Fibroblast of the aortic adventitia (primary cell): ENCODE measurements around the gene PLEKHS1. TPM values are rescaled to one million over a fixed set of nuclear protein-coding genes. Genes with fewer than 3 reads are reported as not detected.

Experiments used
- DNase-seq: peaks from one replicate; pipeline ENCODE4 v3.0.0-alpha.2; 2010; ENCODE audit warnings: low read depth
- H3K4me3 ChIP-seq: 2 replicates; pipeline ENCODE4 v1.5.1; 2011; ENCODE audit warnings: low read depth, mild to moderate bottlenecking, control low read depth, low read length, moderate library complexity
- total RNA-seq: library from RNA; depleted of rRNA; stranded (reverse); fragments of >200 nt; gene quantifications from 2 replicates; pipeline ENCODE4 v1.2.3, GENCODE V29; 2012; ENCODE audit warnings: low replicate concordance
- TF ChIP-seq, protein P1 (sequence below): IDR thresholded peaks from 2 replicates; pipeline ENCODE4 v1.5.1; 2011; ENCODE audit warnings: mild to moderate bottlenecking, low read length, control low read depth, inconsistent platforms; ENCODE audit not compliant: insufficient read depth

PLEKHS1 gene
- total RNA-seq, 1 donor, result not detected

DNA sequence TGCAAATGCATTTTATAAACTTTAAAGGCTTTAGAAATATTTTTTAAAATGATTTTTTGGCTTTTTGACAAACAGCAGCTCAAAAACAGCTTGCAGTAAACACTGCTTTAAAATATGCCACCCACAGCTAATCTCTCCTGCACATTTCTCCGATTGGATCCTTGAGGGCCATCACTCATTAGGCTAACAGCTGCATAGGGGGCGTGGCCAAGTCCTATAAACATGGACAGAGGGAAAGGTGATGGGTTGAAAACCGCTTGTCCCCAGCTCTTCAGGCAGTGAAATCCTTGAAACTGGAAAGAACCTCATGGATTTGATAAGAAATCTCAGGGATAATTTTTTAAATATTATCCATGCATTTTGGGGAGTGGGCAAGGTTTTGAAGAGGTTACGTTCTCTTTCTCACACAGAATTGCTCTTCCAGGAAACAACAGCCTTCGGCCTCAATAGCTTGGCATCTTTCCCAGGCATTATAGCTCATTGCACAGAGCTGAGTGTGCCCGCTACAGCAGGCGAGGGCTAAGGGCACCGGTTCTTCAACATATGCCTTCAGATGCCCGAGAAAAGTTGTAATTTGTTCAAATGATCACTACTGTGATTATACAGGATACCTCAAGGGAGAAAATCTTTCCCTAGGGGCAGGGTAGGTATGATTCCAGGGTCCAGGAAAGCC is 1.7 kb downstream of the PLEKHS1 start:
- DNase-seq, result no peak
- TF ChIP-seq, protein P1, sequence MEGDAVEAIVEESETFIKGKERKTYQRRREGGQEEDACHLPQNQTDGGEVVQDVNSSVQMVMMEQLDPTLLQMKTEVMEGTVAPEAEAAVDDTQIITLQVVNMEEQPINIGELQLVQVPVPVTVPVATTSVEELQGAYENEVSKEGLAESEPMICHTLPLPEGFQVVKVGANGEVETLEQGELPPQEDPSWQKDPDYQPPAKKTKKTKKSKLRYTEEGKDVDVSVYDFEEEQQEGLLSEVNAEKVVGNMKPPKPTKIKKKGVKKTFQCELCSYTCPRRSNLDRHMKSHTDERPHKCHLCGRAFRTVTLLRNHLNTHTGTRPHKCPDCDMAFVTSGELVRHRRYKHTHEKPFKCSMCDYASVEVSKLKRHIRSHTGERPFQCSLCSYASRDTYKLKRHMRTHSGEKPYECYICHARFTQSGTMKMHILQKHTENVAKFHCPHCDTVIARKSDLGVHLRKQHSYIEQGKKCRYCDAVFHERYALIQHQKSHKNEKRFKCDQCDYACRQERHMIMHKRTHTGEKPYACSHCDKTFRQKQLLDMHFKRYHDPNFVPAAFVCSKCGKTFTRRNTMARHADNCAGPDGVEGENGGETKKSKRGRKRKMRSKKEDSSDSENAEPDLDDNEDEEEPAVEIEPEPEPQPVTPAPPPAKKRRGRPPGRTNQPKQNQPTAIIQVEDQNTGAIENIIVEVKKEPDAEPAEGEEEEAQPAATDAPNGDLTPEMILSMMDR, result no peak
- H3K4me3 ChIP-seq, result no peak overlapping the region

DNA sequence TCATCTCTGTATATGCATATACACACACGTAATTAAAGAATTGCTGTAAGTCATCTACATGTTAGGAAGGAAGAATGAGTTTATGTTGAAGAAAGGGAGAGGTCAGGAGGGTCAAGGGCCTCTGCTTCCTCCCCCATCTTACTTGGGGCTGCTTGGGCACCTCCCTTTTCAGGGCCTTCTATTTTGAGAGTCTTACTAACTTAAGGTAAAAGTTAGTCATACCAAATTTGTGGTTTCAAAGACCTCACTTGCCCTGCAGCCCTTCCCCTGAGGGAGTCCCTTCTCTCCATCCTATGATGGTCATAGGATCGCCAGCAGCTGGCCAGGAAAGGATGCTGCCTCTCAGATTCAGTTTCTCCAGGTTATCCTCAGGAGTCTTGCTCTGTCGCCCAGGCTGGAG is 2.6 kb downstream of the PLEKHS1 start:
- TF ChIP-seq, protein P1, result no peak
- H3K4me3 ChIP-seq, result no peak overlapping the region

DNA sequence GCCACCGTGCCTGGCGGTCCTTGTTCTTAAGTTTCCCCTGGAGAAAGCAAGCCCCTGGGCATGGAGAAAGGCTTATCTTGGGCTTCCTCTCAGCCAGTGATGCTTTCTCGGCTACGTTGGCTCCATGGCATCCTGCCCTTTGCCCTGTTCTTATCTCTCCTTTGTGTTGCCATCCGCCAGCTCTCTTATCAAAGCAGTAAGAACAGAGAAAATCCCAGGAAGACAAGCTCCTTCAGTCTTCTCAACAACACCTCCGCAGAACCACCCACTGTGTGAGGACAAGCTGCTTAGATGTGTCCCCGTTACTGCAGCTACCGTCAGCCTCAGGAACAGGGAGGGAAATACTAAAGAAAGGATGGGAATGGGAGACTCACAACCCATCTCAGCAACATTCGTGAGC is 3.3 kb downstream of the PLEKHS1 start:
- no peak for DNase-seq
- TF ChIP-seq, protein P1, result no peak
- H3K4me3 ChIP-seq, result no peak overlapping the region

More for the DNA sequence above, 2.6 kb downstream of the PLEKHS1 start:
- no peak for DNase-seq

DNA sequence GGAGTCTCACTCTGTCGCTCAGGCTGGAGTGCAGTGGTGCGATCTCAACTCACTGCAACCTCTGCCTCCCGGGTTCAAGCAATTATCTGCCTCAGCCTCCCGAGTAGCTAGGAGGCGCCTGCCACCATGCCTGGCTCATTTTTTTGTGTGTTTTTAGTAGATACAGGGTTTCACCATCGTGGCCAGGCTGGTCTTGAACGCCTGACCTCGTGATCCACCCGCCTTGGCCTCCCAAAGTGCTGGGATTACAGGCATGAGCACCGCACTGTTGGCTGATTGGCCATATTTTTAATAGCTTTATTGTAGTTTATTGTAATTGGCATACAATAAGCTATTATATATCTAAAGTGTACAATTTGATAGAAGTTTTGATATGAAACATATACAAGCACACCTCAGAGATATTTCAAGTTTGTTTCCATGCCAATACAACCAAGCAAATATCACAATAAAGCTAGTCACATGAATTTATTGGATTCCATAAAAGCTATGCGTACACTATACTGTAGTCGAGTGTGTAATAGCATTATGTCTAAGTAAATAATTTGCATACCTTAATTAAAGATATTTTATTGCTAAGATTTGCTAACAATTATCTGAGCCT is 5.6 kb downstream of the PLEKHS1 start:
- no peak for DNase-seq
- H3K4me3 ChIP-seq, result no peak overlapping the region
- TF ChIP-seq, protein P1, result no peak

DNA sequence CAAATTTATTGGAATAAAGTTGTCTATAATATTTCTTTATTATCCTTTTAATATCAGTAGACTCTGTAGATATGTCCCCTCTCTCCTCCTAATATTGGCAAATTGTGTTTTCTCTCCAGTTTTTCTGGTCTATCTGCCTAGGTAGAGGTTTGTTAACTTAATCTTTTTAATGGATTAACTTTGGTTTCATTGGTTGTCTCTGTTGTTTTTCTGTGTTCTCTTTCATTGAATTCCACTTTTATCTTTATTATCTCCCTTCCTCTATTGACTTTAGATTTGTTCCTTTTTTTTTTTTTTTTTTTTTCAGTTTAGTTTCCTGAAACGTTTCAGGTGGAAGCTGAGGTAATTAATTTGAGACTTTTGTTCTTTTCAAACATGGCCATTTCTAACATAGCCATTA is 10.6 kb downstream of the PLEKHS1 start:
- DNase-seq, result no peak

DNA sequence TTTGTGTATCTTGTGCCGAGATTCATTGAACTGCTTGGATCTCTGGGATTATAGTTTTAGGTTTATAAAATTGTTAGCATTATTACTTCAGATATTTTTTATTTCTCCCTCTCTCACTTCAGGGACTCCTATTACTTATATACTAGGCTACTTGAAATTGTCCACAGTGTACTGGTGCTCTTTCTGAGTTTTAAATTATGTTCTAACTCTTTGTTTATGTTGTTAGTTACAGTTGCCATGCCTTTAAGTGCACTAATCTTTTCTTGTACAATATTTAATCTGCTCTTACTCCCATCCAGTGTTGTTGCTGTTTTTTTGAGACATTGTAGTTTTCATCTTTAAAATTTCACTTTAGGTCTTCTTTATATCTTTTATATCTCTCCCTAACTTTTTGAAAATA is 13.1 kb downstream of the PLEKHS1 start:
- TF ChIP-seq, protein P1, result no peak
- H3K4me3 ChIP-seq, result no peak overlapping the region
- no peak for DNase-seq

More for the DNA sequence above, 10.6 kb downstream of the PLEKHS1 start:
- TF ChIP-seq, protein P1, result no peak
- H3K4me3 ChIP-seq, result no peak overlapping the region
